ENCODE data around the gene BTG1. TPM values are rescaled to one million over a fixed set of nuclear protein-coding genes. Genes with fewer than 3 reads are reported as not detected.
A peak's percentile ranks its signal among the peaks of the same experiment; 100 is the strongest.

Gene BTG1
- total RNA-seq, 4 donors from 2014 or later: 28.3 to 111 (median 78.1) TPM

GRCh38 chr12:92162079-92162478, 16.4 kb upstream of the BTG1 start:
- in situ Hi-C loops (cut with MboI; ENCODE audit: low pct_ligation_motif_present in 1 of 4, low pct_unique_long_range_greater_than_20kb in 1 of 4, low sequenced_read_pairs in 3 of 4): no loop called here
- Histone ChIP-seq H3K9me3 (no peaks in the 10 kb centered on the region), H3K27me3 (no peaks in the 10 kb centered on the region), H3K27ac (no peak overlapping the region), H3K36me3 (no peaks in the 10 kb centered on the region), H3K4me1 (peaks cover 0 to 14% (median 2%) of the 10 kb centered on the region in 4 donors), H3K4me3 (no peak overlapping the region)
- intact Hi-C loops (cut with DNase I; ENCODE audit: low total_unique reads): no loop called here
- no peak for DNase-seq
- no peak for TF ChIP-seq EP300 (IDR thresholded peaks at IDR 0.05; ENCODE audit: low read depth)
- TF ChIP-seq POLR2AphosphoS5 (IDR thresholded peaks at IDR 0.05): no peak
- no peak for TF ChIP-seq POLR2A (IDR thresholded peaks at IDR 0.05)
- no peak for TF ChIP-seq CTCF (IDR thresholded peaks at IDR 0.05)
- 91 to 92% methylated on average over 1 of the region's 1 CpG for WGBS, 2 donors (ENCODE audit: low coverage in 1 of 2)

- TF ChIP-seq POLR2A (IDR thresholded peaks at IDR 0.05) (no peak), POLR2AphosphoS5 (IDR thresholded peaks at IDR 0.05) (no peak), CTCF (IDR thresholded peaks at IDR 0.05) (no peak), EP300 (IDR thresholded peaks at IDR 0.05; ENCODE audit: low read depth) (no peak)
- Histone ChIP-seq H3K27me3 (no peaks in the 10 kb centered on the region), H3K27ac (peak overlapping the region in 1 of 4 donors; percentile 40), H3K9me3 (no peaks in the 10 kb centered on the region), H3K36me3 (no peaks in the 10 kb centered on the region), H3K4me3 (no peak overlapping the region), H3K4me1 (peaks cover 0 to 14% (median 2%) of the 10 kb centered on the region in 4 donors)
- in situ Hi-C loops (cut with MboI; ENCODE audit: low pct_ligation_motif_present in 1 of 4, low pct_unique_long_range_greater_than_20kb in 1 of 4, low sequenced_read_pairs in 3 of 4) (no loop called here), intact Hi-C loops (cut with DNase I; ENCODE audit: low total_unique reads) (loop anchor here (10.0 kb wide), 2 partner anchors 66 to 416 kb away; no protein-coding TSS in a partner anchor)
- no peak for DNase-seq
- WGBS, 2 donors (ENCODE audit: low coverage in 1 of 2): 61 to 69% methylated on average over 6 of the region's 6 CpGs
Measured at GRCh38 chr12:92158796-92159439, 13.3 kb upstream of the BTG1 start.

- in situ Hi-C loops (cut with MboI; ENCODE audit: low pct_ligation_motif_present in 1 of 4, low pct_unique_long_range_greater_than_20kb in 1 of 4, low sequenced_read_pairs in 3 of 4) (no loop called here), intact Hi-C loops (cut with DNase I; ENCODE audit: low total_unique reads) (loop anchor here (10.0 kb wide), 2 partner anchors 68 to 418 kb away; no protein-coding TSS in a partner anchor)
- no peak overlapping the region for H3K27ac ChIP-seq
- no peak overlapping the region for H3K4me3 ChIP-seq
- no peaks in the 10 kb centered on the region for H3K27me3 ChIP-seq
- no peaks in the 10 kb centered on the region for H3K9me3 ChIP-seq
- H3K36me3 ChIP-seq: no peaks in the 10 kb centered on the region
- peaks cover 0 to 14% (median 2%) of the 10 kb centered on the region in 4 donors for H3K4me1 ChIP-seq
- 88 to 100% methylated on average over 4 to 6 of the region's 6 CpGs for WGBS, 2 donors (ENCODE audit: low coverage in 1 of 2)
- TF ChIP-seq EP300 (IDR thresholded peaks at IDR 0.05; ENCODE audit: low read depth) (no peak), POLR2A (IDR thresholded peaks at IDR 0.05) (no peak), CTCF (IDR thresholded peaks at IDR 0.05) (no peak), POLR2AphosphoS5 (IDR thresholded peaks at IDR 0.05) (no peak)
- DNase-seq: no peak
Measured at GRCh38 chr12:92156704-92157395, 11.2 kb upstream of the BTG1 start.

- intact Hi-C loops (cut with DNase I; ENCODE audit: low total_unique reads): loop anchor here (10.0 kb wide), 2 partner anchors 69 to 419 kb away; no protein-coding TSS in a partner anchor
- in situ Hi-C loops (cut with MboI; ENCODE audit: low pct_ligation_motif_present in 1 of 4, low pct_unique_long_range_greater_than_20kb in 1 of 4, low sequenced_read_pairs in 3 of 4): no loop called here
Measured at GRCh38 chr12:92156139-92156538, 10.5 kb upstream of the BTG1 start.

More at GRCh38 chr12:92156139-92156538, 10.5 kb upstream of the BTG1 start:
- no peak for TF ChIP-seq POLR2AphosphoS5 (IDR thresholded peaks at IDR 0.05)
- TF ChIP-seq EP300 (IDR thresholded peaks at IDR 0.05; ENCODE audit: low read depth): no peak
- TF ChIP-seq CTCF (IDR thresholded peaks at IDR 0.05): no peak
- H3K27me3 ChIP-seq: no peaks in the 10 kb centered on the region
- 80 to 86% methylated on average over 1 to 2 of the region's 2 CpGs for WGBS, 2 donors (ENCODE audit: low coverage in 1 of 2)
- no peak overlapping the region for H3K27ac ChIP-seq
- DNase-seq: no peak
- no peaks in the 10 kb centered on the region for H3K9me3 ChIP-seq
- H3K4me3 ChIP-seq: no peak overlapping the region
- no peaks in the 10 kb centered on the region for H3K36me3 ChIP-seq
- H3K4me1 ChIP-seq: peaks cover 0 to 14% (median 2%) of the 10 kb centered on the region in 4 donors

Data from transverse colon (tissue), 4 donors.